D721Med (cell line): ENCODE results near the gene ENPP3.

Source experiments
- DNase-seq: peaks from one replicate; pipeline ENCODE4 v3.0.0; 2011; ENCODE audit warnings: low spot score; ENCODE audit not compliant: insufficient read length
- FAIRE-seq: peaks from 2 replicates; lab custom pipeline; 2011; peaks lifted over from hg19 to GRCh38; lab: Jason Lieb, UNC
- CTCF ChIP-seq: IDR thresholded peaks from 2 replicates; pipeline ENCODE4 v1.5.1; 2012; ENCODE audit warnings: mild to moderate bottlenecking, control low read depth; ENCODE audit not compliant: insufficient read depth; ENCODE audit errors: missing control alignments

ENPP3 gene

GRCh38 chr6:131642987-131643611, 6.0 kb downstream of the ENPP3 start:
- TF ChIP-seq CTCF = no peak
- no peak for DNase-seq

GRCh38 chr6:131643855-131644460, 6.9 kb downstream of the ENPP3 start:
- no peak for DNase-seq
- FAIRE-seq = no peak
- no peak for TF ChIP-seq CTCF

More at GRCh38 chr6:131642987-131643611, 6.0 kb downstream of the ENPP3 start:
- FAIRE-seq = no peak

GRCh38 chr6:131644921-131645320, 7.8 kb downstream of the ENPP3 start:
- DNase-seq = no peak
- FAIRE-seq = no peak
- TF ChIP-seq CTCF = no peak

GRCh38 chr6:131645846-131646245, 8.7 kb downstream of the ENPP3 start:
- TF ChIP-seq CTCF = no peak
- FAIRE-seq (no peak), DNase-seq (no peak)

GRCh38 chr6:131646249-131646670, 9.2 kb downstream of the ENPP3 start:
- no peak for FAIRE-seq
- TF ChIP-seq CTCF = no peak
- no peak for DNase-seq

- FAIRE-seq (no peak), DNase-seq (no peak)
- no peak for TF ChIP-seq CTCF
Measured at GRCh38 chr6:131651782-131652181, 14.7 kb downstream of the ENPP3 start.

- TF ChIP-seq CTCF = no peak
- no peak for FAIRE-seq
- DNase-seq = no peak
Measured at GRCh38 chr6:131652472-131652871, 15.4 kb downstream of the ENPP3 start.
